Measurements from ENCODE around the gene ARID3B. TPM values are rescaled to one million over a fixed set of nuclear protein-coding genes. Genes with fewer than 3 reads are reported as not detected.

The ARID3B gene
- total RNA-seq, 1 experiment from 2014 or later: 19.0 TPM

GRCh38 chr15:74615508-74616365 lies 74.7 kb downstream of the ARID3B start, which contains the start of gene CLK3:
Gene CLK3, plus strand, starts transcription at chr15:74615836. Its CDS starts 3,361 bp downstream, at chr15:74619197.
- Histone ChIP-seq H3K9ac (ENCODE audit: low read length) (peak within 1 kb of the TSS; percentile 98), H3K4me3 (ENCODE audit: low read length) (peak within 1 kb of the TSS; percentile 100), H3F3A (ENCODE audit: low read length, unreplicated experiment) (no peaks in the 10 kb centered on the region), H3K27me3 (ENCODE audit: low read length) (no peaks in the 10 kb centered on the region), H3K79me2 (ENCODE audit: low read length) (peaks cover 58% of the 10 kb centered on the region), H3K27ac (ENCODE audit: low read length) (peak within 1 kb of the TSS; percentile 68), H2AFZ (ENCODE audit: low read length) (peak within 1 kb of the TSS; percentile 90), H3K9me3 (ENCODE audit: low read length) (no peaks in the 10 kb centered on the region), H3K36me3 (ENCODE audit: low read depth, low read length) (peaks cover 15% of the 10 kb centered on the region), H3K4me1 (ENCODE audit: insufficient read depth, low read length) (peaks cover 16% of the 10 kb centered on the region), H3K9me2 (replicated peaks; ENCODE audit: low read length) (no peaks in the 10 kb centered on the region), H4K20me1 (ENCODE audit: low read length) (peaks cover 26% of the 10 kb centered on the region), H3K4me2 (ENCODE audit: low read length) (peak within 1 kb of the TSS; percentile 99)
- POLR2A ChIA-PET (ENCODE audit: unreplicated experiment): no interaction called here
- TF ChIP-seq EZH2phosphoT487 (IDR thresholded peaks at IDR 0.05; ENCODE audit: borderline replicate concordance, low read length) (no peak), CTCF (conservative IDR thresholded peaks at IDR 0.05; ENCODE audit: low read depth, low read length) (no peak), EZH2 (IDR thresholded peaks at IDR 0.05; ENCODE audit: low read length, unreplicated experiment) (no peak)
- TSS peak; percentile 44 for BruUV-seq (replicated peaks)
- ATAC-seq (peak; percentile 89), DNase-seq (peak; percentile 95)
- CTCF ChIA-PET: no interaction called here
- intact Hi-C loops (cut with micrococcal nuclease): loop anchor here (2.0 to 5.0 kb wide), 2 partner anchors 155 to 243 kb away; partner anchors contain the start of gene UBL7

- Histone ChIP-seq H3K27me3 (ENCODE audit: low read length) (no peaks in the 10 kb centered on the region), H3K4me1 (ENCODE audit: insufficient read depth, low read length) (peaks cover 16% of the 10 kb centered on the region), H3K27ac (ENCODE audit: low read length) (peak overlapping the region; percentile 66), H4K20me1 (ENCODE audit: low read length) (peaks cover 30% of the 10 kb centered on the region), H3K36me3 (ENCODE audit: low read depth, low read length) (peaks cover 22% of the 10 kb centered on the region), H3K79me2 (ENCODE audit: low read length) (peaks cover 64% of the 10 kb centered on the region), H3K4me3 (ENCODE audit: low read length) (peak overlapping the region; percentile 100), H3K9me3 (ENCODE audit: low read length) (no peaks in the 10 kb centered on the region), H3F3A (ENCODE audit: low read length, unreplicated experiment) (no peaks in the 10 kb centered on the region), H3K9me2 (replicated peaks; ENCODE audit: low read length) (no peaks in the 10 kb centered on the region), H2AFZ (ENCODE audit: low read length) (peak overlapping the region; percentile 70; the same call in 1 of the 2 replicates), H3K4me2 (ENCODE audit: low read length) (peak overlapping the region; percentile 99), H3K9ac (ENCODE audit: low read length) (peak overlapping the region; percentile 98)
- ATAC-seq (0 out of 2 replicates have a peak, but pooled peaks have one; percentile 2), DNase-seq (peak; percentile 45)
- no peak for TF ChIP-seq CTCF (conservative IDR thresholded peaks at IDR 0.05; ENCODE audit: low read depth, low read length)
- no peak for TF ChIP-seq EZH2 (IDR thresholded peaks at IDR 0.05; ENCODE audit: low read length, unreplicated experiment)
- no peak for TF ChIP-seq EZH2phosphoT487 (IDR thresholded peaks at IDR 0.05; ENCODE audit: borderline replicate concordance, low read length)
- CTCF ChIA-PET: no interaction called here
- no TSS peak for BruUV-seq (replicated peaks)
- POLR2A ChIA-PET (ENCODE audit: unreplicated experiment): interaction anchor here (0.6 kb wide), 3 partner anchors 109 to 182 kb away, joined by 4 to 16 read pairs (median 5); no protein-coding TSS in a partner anchor
- intact Hi-C loops (cut with micrococcal nuclease): loop anchor here (2.0 to 5.0 kb wide), 2 partner anchors 156 to 244 kb away; partner anchors contain the start of gene UBL7
Measured at GRCh38 chr15:74616366-74616939, 75.4 kb downstream of the ARID3B start.
